Endothelial cell of umbilical vein (primary cell): ENCODE results near the gene PTCSC3. TPM values are rescaled to one million over a fixed set of nuclear protein-coding genes. Genes with fewer than 3 reads are reported as not detected.

Source experiments
- BruUV-seq: library from RNA; stranded (reverse); fragments of 400-500 nt; replicated peaks from 2 replicates; lab custom pipeline; 2021; lab: Mats Ljungman, UMichigan
- CTCF ChIA-PET: fragments of 300-600, 350-600 bp; sonication (Branson Sonifier 250); formaldehyde crosslinking; loops from one replicate; lab custom pipeline; 2021; ENCODE audit warnings: antibody characterized with exemption, inconsistent platforms; lab: Charles Lee
- POLR2A ChIA-PET: fragments of 300-600, 350-600 bp; sonication (Branson Sonifier 250); formaldehyde crosslinking; loops from one replicate; lab custom pipeline; 2021; ENCODE audit warnings: antibody characterized with exemption, inconsistent platforms; lab: Charles Lee
- DNase-seq: peaks from one replicate; pipeline ENCODE4 v3.0.0-alpha.2; 2011; ENCODE audit warnings: low read depth, low spot score
- FAIRE-seq: peaks from 2 replicates; lab custom pipeline; 2011; peaks lifted over from hg19 to GRCh38; lab: Jason Lieb, UNC
- H2AFZ ChIP-seq: 2 replicates; pipeline ENCODE4 v1.6.0; 2012; ENCODE audit warnings: low read depth, low read length, control low read depth, inconsistent platforms
- H3K27ac ChIP-seq: 2 replicates; pipeline ENCODE4 v1.5.1; 2011; ENCODE audit warnings: low read depth, mild to moderate bottlenecking, control low read depth, low read length, moderate library complexity; ENCODE audit not compliant: insufficient read depth
- H3K27me3 ChIP-seq, 2 experiments: 2 replicates each; pipeline versions ENCODE4 v1.6.0 to v1.6.1; 2011; ENCODE audit warnings: low read length in 2 of 2, mixed read lengths in 1 of 2; ENCODE audit not compliant: control insufficient read depth in 2 of 2, insufficient read depth in 2 of 2
- H3K36me3 ChIP-seq, 2 experiments: 2 replicates in 1 of 2; 3 replicates in 1 of 2; pipeline ENCODE4 v1.5.1; 2011; ENCODE audit warnings: low read length in 2 of 2, mild to moderate bottlenecking in 1 of 2, moderate library complexity in 1 of 2; ENCODE audit not compliant: control insufficient read depth in 2 of 2, insufficient read depth in 2 of 2; ENCODE audit errors: extremely low read depth in 1 of 2
- H3K4me1 ChIP-seq: 3 replicates; pipeline ENCODE4 v1.5.1; 2011; ENCODE audit warnings: mild to moderate bottlenecking, low read length; ENCODE audit not compliant: control insufficient read depth, insufficient read depth; ENCODE audit errors: extremely low read depth
- H3K4me2 ChIP-seq: 2 replicates; pipeline ENCODE4 v1.6.1; 2011; ENCODE audit warnings: low read length, control low read depth, mixed read lengths; ENCODE audit not compliant: insufficient read depth
- H3K4me3 ChIP-seq, 3 experiments: fragments of 200-600 bp in 1 of 3; sonication (generic), shearing (Covaris generic) in 1 of 3; replicated peaks in 1 of 3; 2 replicates each; pipeline ENCODE4 v1.5.1; 2011 to 2016; ENCODE audit warnings: control low read depth in 3 of 3, low read length in 3 of 3, mild to moderate bottlenecking in 2 of 3, inconsistent platforms in 1 of 3, low read depth in 1 of 3, moderate library complexity in 1 of 3; ENCODE audit not compliant: insufficient read depth in 1 of 3
- H3K79me2 ChIP-seq: 2 replicates; pipeline ENCODE4 v1.6.0; 2012; ENCODE audit warnings: low read length, inconsistent platforms; ENCODE audit not compliant: control insufficient read depth, insufficient read depth
- H3K9ac ChIP-seq: replicated peaks from 2 replicates; pipeline ENCODE3; 2011; ENCODE audit warnings: low read length, control low read depth; ENCODE audit not compliant: insufficient read depth; ENCODE audit errors: extremely low read depth
- H3K9me1 ChIP-seq: replicated peaks from 3 replicates; pipeline ENCODE4 v1.6.0; 2011; ENCODE audit warnings: mild to moderate bottlenecking, low read length; ENCODE audit not compliant: control insufficient read depth, insufficient read depth; ENCODE audit errors: extremely low read depth
- H3K9me3 ChIP-seq: replicated peaks from 2 replicates; pipeline ENCODE4 v1.5.1; 2012; ENCODE audit warnings: low read length, inconsistent platforms; ENCODE audit not compliant: control insufficient read depth, insufficient read depth
- H4K20me1 ChIP-seq: replicated peaks from 2 replicates; pipeline ENCODE3; 2011; ENCODE audit warnings: mild to moderate bottlenecking, low read length; ENCODE audit not compliant: control insufficient read depth, insufficient read depth; ENCODE audit errors: extremely low read depth
- EZH2 ChIP-seq: IDR thresholded peaks from 2 replicates; pipeline ENCODE4 v1.6.1; 2012; ENCODE audit warnings: borderline replicate concordance, low read depth, mild to moderate bottlenecking, moderate library complexity, low read length, inconsistent platforms; ENCODE audit not compliant: severe bottlenecking
- FOS ChIP-seq: IDR thresholded peaks from 2 replicates; pipeline ENCODE4 v1.6.1; 2011; ENCODE audit warnings: mild to moderate bottlenecking, low read length, moderate library complexity, borderline replicate concordance; ENCODE audit not compliant: insufficient read depth
- GATA2 ChIP-seq: IDR thresholded peaks from 2 replicates; pipeline ENCODE4 v1.7.0; 2011; ENCODE audit warnings: low read depth, mild to moderate bottlenecking, moderate library complexity, mixed read lengths, low read length; ENCODE audit not compliant: insufficient read length, insufficient read depth
- JUN ChIP-seq: IDR thresholded peaks from 2 replicates; pipeline ENCODE4 v1.6.1; 2011; ENCODE audit warnings: borderline replicate concordance, low read depth; ENCODE audit not compliant: insufficient read length, insufficient read depth
- MAX ChIP-seq: IDR thresholded peaks from 2 replicates; pipeline ENCODE4 v1.6.1; 2011; ENCODE audit not compliant: insufficient read depth, insufficient read length
- MYC ChIP-seq: IDR thresholded peaks from one replicate; pipeline ENCODE4 v1.6.1; 2011; ENCODE audit warnings: mild to moderate bottlenecking, low read depth, low read length
- POLR2A ChIP-seq: IDR thresholded peaks from 2 replicates; pipeline ENCODE4 v1.6.1; 2012; ENCODE audit warnings: low read depth, mild to moderate bottlenecking, control low read depth, low read length
- POLR2AphosphoS5 ChIP-seq: IDR thresholded peaks from 2 replicates; pipeline ENCODE4 v1.6.1; 2012; ENCODE audit warnings: low read depth, mild to moderate bottlenecking, control low read depth, low read length, moderate library complexity; ENCODE audit not compliant: insufficient read depth
- dilution Hi-C: fragments of 300-500 bp; cut with MboI; formaldehyde crosslinking; loops from one replicate; pipeline ENCODE4 v1.15.0; 2019; ENCODE audit warnings: low sequenced_read_pairs; ENCODE audit not compliant: extremely low pct_ligation_motif_present
- intact Hi-C: fragments of 100-400 bp; cut with micrococcal nuclease; formaldehyde crosslinking; loops from one replicate; pipeline ENCODE4 v1.10.0; 2022
- polyA plus RNA-seq, 4 experiments: library from polyadenylated mRNA; depleted of rRNA in 3 of 4; stranded (reverse) in 3 of 4; unstranded in 1 of 4; fragments of >200 nt; gene quantifications; 2 replicates each; pipeline versions ENCODE4 v1.2.1 to v1.2.3, GENCODE V29; 2011 to 2012; ENCODE audit warnings: missing spikeins in 1 of 4
- total RNA-seq: library from RNA; stranded (reverse); gene quantifications from 2 replicates; pipeline ENCODE4 v1.2.3, GENCODE V29; 2021
- TF ChIP-seq, protein P1 (sequence below), 2 donors: IDR thresholded peaks; 1 replicate in 1 of 2; 2 replicates in 1 of 2; pipeline ENCODE4 v1.5.1; 2011; ENCODE audit warnings: low read length in 2 of 2, mild to moderate bottlenecking in 2 of 2, moderate library complexity in 2 of 2, control low read depth in 1 of 2, inconsistent platforms in 1 of 2, low read depth in 1 of 2; ENCODE audit not compliant: insufficient read depth in 1 of 2; ENCODE audit errors: extremely low read depth in 1 of 2

PTCSC3 gene
- total and polyA plus RNA-seq, 2 donors (not counting 3 experiments of a cell fraction or from before 2014, with no cell fraction given), result not detected

GRCh38 chr14:36096090-36096489 lies 80.4 kb downstream of the PTCSC3 start:
- POLR2A ChIA-PET, result no interaction called here
- Histone ChIP-seq H3K27me3 (no peaks in the 10 kb centered on the region), H3K4me3 (no peak overlapping the region), H3K4me2 (no peak overlapping the region), H3K9ac (no peak overlapping the region), H2AFZ (no peak overlapping the region), H3K9me3 (no peaks in the 10 kb centered on the region), H4K20me1 (no peaks in the 10 kb centered on the region), H3K4me1 (no peaks in the 10 kb centered on the region), H3K9me1 (no peaks in the 10 kb centered on the region), H3K36me3 (no peaks in the 10 kb centered on the region), H3K27ac (no peak overlapping the region), H3K79me2 (no peaks in the 10 kb centered on the region)
- intact Hi-C loops (no loop called here), dilution Hi-C loops (no loop called here)
- no peak for DNase-seq
- BruUV-seq, result no TSS peak
- FAIRE-seq, result no peak
- CTCF ChIA-PET, result interaction anchor here (1.0 to 1.3 kb wide), 2 partner anchors 25 to 26 kb away, joined by 3 to 5 read pairs; no protein-coding TSS in a partner anchor
- TF ChIP-seq MAX, result no peak
- TF ChIP-seq JUN, result no peak
- no peak for TF ChIP-seq MYC
- TF ChIP-seq POLR2AphosphoS5, result no peak
- TF ChIP-seq POLR2A, result no peak
- no peak for TF ChIP-seq EZH2
- TF ChIP-seq, protein P1, sequence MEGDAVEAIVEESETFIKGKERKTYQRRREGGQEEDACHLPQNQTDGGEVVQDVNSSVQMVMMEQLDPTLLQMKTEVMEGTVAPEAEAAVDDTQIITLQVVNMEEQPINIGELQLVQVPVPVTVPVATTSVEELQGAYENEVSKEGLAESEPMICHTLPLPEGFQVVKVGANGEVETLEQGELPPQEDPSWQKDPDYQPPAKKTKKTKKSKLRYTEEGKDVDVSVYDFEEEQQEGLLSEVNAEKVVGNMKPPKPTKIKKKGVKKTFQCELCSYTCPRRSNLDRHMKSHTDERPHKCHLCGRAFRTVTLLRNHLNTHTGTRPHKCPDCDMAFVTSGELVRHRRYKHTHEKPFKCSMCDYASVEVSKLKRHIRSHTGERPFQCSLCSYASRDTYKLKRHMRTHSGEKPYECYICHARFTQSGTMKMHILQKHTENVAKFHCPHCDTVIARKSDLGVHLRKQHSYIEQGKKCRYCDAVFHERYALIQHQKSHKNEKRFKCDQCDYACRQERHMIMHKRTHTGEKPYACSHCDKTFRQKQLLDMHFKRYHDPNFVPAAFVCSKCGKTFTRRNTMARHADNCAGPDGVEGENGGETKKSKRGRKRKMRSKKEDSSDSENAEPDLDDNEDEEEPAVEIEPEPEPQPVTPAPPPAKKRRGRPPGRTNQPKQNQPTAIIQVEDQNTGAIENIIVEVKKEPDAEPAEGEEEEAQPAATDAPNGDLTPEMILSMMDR (IDR thresholded peaks at IDR 0.05; ENCODE audit: extremely low read depth in 1 of 2, insufficient read depth in 1 of 2, low read depth in 1 of 2, low read length in 2 of 2), result no peak
- TF ChIP-seq GATA2, result no peak
- TF ChIP-seq FOS, result no peak
